SH-SY5Y (cell line): ENCODE data around the gene TLE3.

Experiments used
- GATA2 ChIP-seq: IDR thresholded peaks from 2 replicates; pipeline ENCODE4 v1.6.1; 2011; ENCODE audit warnings: mild to moderate bottlenecking, low read depth, low read length
- GATA3 ChIP-seq: IDR thresholded peaks from 2 replicates; pipeline ENCODE4 v1.6.1; 2011; ENCODE audit warnings: low read depth, mild to moderate bottlenecking, low read length, moderate library complexity

TLE3 gene

DNA sequence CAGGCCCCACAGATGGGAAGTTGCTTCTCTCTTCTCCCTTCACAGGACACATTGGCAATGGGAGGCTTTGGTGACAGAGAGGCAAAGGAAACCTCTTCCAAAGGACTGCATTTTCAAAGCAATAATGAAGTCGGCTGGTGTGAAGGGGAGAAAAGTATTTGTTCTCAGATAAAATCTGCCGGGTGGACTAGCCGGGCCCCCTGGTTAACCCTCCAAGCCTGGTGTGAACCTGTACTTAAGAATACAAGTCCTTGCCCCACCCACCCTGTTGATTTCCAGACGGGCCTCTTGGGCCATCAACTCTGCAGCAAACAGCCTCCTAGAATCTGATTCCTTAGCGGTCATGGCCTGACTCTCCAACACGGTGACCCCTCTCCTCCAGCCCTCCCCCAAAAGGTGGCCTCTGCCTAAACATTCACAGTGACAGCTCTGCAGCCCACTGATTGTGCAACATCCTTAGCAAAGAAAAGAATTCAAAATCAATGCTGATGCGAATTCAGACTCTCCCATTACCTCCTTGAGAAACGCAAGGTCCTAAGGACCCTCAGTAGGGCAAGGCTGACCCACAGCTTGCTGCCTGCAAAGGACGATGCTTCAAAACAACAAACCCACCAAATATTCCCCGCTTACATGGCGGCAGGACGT lies 9.9 kb downstream of the TLE3 start:
- TF ChIP-seq GATA2 (no peak), GATA3 (no peak)

DNA sequence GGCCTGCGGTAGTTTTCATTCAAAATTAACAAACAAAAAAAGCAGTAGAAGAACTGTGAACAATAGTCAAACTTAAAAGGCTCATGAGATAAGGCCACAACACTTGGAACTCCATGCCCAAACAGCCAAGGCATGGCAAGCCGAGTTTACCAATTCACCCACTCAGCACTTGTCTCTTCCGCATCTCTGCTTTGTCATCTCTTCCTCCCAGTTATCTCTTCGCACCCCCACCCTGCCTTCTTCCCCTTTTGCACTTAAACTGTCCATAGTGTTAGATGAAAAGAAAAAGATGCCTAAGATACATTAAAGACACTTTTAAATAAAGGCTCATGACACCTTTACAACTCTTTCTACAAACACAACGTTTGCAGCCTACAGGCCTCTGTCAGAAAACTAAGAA lies 11.1 kb downstream of the TLE3 start:
- TF ChIP-seq GATA2 (no peak), GATA3 (no peak)

DNA sequence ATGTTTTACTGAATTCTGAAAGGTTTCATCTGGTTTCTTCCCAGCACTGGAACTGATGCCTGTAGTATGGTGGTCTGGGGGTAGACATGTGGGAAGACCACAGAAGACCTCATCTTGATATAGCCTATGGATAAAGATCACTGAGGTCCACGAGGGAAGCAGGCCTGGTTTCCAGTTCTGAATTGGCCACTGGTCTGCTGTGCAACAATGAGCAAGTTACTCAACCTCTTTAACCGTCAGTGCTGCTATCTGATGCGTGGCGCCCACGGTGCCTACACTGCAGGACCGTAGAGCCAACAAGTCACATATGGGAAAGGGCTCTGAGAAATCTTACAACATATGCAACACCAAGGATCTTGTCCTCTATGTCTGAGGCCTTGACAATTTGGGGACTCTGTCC lies 13.3 kb downstream of the TLE3 start:
- TF ChIP-seq GATA3: no peak
- TF ChIP-seq GATA2: no peak

DNA sequence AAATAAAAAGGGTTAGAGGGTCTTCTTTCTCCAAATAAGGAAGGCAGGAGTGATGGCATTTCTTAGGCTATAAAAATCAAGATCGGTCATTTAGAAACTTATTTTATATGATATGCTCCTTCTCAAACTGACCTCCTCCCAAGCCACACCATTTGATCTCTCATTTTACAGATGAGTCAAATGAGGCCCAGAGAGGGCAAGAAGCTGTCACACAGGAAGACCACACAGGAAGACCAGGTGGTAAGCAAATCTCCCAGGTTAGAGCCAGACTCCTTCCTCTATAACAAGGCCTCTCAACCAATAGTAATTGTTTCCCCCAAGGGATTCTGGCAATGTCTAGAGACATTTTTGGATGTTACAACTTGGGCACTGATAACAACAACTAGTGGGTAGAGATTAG lies 13.8 kb downstream of the TLE3 start:
- TF ChIP-seq GATA2 (no peak), GATA3 (no peak)

DNA sequence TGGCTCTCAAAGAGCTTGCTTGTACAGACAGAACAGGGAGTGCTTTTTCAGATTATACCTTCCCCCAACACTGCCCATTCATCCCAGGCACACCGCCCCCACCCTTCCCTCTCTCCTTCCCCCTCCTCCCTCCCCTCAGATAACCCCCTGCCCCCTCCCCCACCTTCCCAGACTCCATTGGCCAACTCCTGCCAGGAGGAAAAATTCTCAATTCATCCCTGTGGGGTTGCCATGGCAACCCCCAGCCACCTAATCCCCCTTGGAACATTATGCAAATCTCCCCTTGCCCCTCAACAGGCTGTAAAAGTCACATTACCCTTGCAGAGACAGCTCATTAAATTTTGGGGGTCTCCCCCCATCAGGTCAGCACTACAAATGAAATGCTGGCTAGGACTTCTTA lies 14.3 kb downstream of the TLE3 start:
- TF ChIP-seq GATA2: no peak
- no peak for TF ChIP-seq GATA3

DNA sequence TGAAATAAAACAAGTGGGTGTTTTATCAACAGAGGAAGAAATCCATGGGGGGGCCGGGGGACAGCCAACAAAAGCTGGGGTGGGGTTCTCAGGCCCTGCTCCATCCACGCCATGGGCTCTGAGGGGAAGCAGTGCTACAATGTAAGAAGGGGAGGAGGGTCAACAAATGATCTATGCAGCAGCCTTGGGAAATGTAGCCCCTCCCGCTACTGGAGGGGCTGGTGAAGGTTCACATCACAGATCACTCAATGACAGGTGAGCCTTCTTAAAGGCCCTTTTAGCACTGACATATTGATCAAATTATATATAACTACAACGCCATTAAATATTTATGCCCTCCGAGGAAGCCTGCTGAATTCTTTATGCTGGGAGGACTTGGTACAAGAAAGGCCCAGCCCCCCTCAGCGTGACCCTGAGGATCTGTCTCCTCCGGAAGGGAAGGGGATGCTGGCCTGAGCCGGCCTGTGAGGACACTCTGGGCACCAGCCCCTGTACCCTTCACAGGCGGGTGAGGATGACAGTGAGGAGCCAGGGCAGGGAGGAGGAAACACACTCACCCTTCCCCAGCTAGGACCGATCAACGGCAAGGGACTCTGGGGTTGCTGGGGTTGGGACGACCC lies 15.3 kb downstream of the TLE3 start:
- TF ChIP-seq GATA2 (no peak), GATA3 (no peak)

DNA sequence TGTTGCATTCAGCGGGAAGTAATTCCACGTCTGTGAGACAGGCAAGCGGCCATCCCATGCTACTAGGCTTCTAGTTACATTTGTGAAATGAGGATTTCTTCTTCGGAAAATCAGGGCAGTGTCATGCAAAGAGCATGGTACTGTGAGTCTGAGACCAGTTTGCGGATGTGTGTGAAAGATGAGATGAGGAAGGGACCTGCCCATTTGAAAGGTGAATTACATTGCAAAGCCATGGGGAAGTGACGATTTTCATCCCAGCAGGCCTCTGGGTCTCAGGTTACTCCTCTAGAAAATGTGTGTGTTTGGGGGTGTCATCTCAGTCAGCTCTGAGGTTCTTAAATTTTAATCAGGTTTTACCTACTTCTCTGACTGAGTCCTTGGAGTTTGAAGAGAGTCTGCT lies 16.1 kb downstream of the TLE3 start:
- TF ChIP-seq GATA2 (no peak), GATA3 (no peak)

DNA sequence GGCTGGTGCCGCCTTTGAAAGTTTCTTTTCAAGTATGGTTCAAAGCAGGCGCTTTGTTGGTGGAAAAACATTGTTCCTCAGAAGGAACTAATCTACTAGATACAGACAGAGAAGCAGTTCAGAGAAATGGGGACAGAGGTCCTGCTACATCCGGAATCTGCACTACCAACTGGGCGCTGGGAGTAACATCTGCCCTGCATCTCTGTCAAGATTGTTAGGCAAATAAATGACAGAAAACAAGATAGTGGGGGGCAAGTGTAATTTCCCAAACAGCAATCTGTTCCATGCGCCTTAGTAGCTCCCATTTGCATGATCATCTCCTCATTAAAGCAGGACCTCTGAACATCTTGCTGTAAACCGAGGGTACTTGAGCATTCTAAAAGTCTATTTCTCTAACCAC lies 17.4 kb downstream of the TLE3 start:
- TF ChIP-seq GATA2: no peak
- TF ChIP-seq GATA3: no peak

DNA sequence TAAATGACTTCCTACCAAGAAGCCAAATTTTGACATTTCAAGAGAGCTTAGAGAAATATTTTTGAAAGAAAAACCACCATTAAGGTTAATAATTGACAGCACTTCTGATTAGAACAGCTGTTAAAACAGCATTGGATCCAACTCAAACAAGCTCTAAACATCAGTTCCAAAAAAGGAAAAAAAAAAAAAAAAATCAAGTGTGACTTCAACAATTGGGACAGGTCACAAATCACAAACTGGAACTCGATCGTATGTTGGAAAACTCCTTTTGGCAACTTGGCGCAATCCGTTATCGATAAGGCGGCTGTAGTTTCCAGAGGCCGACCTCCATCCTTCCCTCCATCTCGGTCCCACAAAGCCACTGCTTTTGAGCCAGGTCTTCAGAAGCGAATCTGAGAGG lies 17.8 kb downstream of the TLE3 start:
- no peak for TF ChIP-seq GATA2
- TF ChIP-seq GATA3: no peak

DNA sequence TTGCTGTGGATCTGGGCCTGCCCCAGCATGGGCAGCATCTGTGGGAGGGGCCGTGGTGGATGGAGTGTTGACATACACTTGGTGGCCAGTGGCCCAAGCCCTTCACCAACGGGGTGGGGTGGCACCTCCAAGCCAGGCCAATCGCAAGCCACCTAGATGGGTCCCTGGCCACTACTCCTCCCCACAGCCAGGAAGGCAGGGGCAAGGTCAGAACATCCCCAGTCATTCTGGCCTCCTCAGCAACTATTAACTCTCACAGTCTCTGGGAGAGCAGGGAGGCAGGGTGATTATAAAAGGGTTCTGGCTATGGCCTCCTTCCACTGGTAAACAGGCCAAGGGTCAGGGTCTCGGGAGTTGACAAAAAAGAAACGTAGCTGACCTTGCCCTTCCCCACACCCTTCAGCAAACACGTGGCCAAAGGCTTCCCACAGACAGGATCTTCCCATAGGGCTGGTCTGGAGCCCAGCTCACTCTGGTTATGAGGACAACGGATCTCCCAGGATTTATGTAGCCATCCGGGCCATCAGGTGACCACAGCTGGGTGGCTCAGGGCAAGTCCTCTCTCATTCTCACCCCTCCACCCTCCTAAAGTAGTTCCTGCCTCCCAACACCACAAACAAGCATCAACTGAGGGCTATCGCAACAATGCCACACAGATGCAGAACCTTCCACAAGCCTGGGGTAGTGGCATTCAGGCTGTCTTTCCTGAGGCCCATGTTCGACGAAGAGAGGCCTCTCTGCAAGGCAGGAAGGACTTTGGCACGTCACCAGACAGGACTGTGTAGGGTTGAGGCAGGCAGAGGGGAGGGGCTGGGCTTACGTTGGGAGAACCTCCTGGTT lies 18.9 kb downstream of the TLE3 start:
- TF ChIP-seq GATA3: no peak
- TF ChIP-seq GATA2: no peak

DNA sequence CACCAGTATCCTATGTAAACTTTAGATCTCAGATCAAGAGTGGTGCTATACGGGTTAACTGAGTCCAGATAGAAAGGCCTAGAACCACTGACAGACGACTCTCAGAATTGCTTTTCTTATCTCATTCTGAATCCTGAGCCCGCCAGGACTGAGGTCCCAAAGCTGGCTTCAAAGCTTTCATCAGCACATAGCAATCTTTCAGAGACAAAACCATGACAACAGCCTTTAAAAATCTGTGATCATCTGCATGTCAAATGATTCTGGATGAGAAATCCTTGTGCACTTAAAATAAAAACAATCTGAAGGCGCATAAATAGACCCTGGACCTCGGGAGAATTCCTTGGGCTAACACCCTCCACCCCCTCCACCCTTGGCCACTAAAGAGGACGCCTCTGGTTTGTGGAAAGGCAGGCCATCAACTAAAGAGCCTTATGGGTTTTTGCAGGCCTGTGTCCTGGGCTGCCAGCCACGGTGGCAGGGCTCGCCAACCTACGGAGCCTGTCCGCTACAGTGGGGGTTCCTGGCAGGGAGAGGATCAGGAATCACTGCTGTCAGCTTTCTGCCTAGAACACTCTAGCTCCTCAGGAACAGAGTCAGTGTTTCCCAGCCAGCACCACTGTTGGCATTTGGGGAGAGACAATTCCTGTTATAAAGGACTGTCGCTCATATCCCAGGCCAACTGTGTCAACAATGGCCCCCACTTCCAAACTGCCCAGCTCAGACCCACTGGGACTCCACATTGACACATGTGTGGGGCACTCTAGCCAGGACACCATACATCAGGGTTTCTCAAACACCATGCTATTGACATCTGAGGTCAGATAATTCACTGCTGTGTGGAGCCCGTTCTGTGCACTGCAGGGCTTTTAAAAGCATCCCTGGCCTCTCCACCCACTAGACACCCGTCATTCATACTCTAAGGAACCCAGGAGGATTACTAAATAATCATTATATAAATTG lies 20.2 kb downstream of the TLE3 start:
- TF ChIP-seq GATA2: no peak
- TF ChIP-seq GATA3: no peak

DNA sequence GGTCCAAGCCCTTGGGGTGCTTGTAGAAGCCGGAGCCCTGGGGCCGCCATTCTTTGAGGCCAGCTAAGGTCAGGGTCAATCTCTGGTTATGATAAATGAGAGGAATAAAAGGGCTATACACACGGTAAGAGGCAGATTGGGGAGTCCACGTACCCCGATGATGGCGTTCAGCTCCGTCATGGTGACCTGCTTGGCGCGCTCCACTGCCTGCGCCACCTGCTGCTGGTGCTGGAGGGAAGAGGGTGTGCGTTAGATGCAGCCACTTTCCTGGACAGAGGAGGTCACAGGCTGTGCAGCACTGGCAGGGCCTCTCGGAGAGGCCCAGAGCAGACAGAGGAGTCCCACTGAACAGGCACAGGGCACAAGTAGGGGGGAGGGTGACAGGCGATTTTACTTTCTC lies 23.3 kb downstream of the TLE3 start:
- TF ChIP-seq GATA2 (no peak), GATA3 (no peak)

DNA sequence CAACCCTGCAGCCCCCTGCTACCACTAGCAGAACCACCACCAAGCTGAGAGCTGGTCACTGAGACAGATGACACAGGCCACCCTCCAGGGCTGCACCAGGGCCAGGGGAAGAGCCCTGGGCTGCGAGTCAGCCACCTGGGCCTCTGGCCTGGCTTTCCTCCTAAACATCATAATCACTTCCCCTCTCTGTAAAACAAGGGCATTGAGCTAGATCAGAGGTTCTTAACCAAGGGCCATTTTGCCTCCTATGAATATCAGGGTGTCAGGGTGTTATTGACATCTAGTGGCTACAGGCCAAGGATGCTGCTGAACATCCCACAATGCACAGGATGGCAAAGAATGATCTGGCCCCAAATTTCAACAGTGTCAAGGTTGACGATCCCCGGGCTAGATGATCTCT lies 25.2 kb downstream of the TLE3 start:
- TF ChIP-seq GATA3 (no peak), GATA2 (no peak)

DNA sequence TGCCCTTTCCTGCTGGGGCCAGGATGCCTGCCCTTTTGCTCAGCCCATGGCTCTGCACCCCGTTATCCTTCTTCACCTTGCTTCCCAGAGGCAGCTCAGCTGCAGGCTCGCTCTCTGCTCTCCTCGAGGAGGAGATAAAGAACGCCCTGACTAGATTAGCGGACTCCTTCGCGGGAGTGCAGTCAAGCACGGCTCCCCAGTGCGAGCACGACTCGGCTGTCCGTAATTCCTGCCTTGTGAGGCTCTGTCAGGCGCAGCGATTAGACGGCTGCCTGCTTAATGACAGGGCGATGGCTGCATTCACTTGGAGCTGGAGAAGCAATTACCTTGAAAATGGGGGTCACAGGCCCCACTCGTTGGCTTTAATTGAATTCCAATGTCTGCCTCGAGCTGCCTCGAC lies 25.9 kb downstream of the TLE3 start:
- TF ChIP-seq GATA2 (no peak), GATA3 (no peak)
